ENCODE data around the gene COX7A2. TPM values are rescaled to one million over a fixed set of nuclear protein-coding genes. Genes with fewer than 3 reads are reported as not detected.

The COX7A2 gene
- total RNA-seq, 4 donors from 2014 or later: 166 to 413 (median 222) TPM

GRCh38 chr6:75275067-75275466, 31.5 kb upstream of the COX7A2 start:
- peaks cover 54 to 58% of the 10 kb centered on the region in 2 donors for H3K4me1 ChIP-seq
- no peak overlapping the region for H3K4me3 ChIP-seq
- no peaks in the 10 kb centered on the region for H3K27me3 ChIP-seq
- DNase-seq (no peak), ATAC-seq (no peak)
- in situ Hi-C loops (cut with MboI; ENCODE audit: low sequenced_read_pairs in 4 of 4) (no loop called here), intact Hi-C loops (cut with DNase I; ENCODE audit: low total_unique reads) (no loop called here)
- H3K9me3 ChIP-seq: no peaks in the 10 kb centered on the region
- no peaks in the 10 kb centered on the region for H3K36me3 ChIP-seq
- TF ChIP-seq POLR2A (IDR thresholded peaks at IDR 0.05) (no peak), CTCF (IDR thresholded peaks at IDR 0.05 in 4 of 5, conservative IDR thresholded peaks at IDR 0.05 in 1 of 5) (no peak)
- no peak overlapping the region for H3K27ac ChIP-seq

- Histone ChIP-seq H3K36me3 (no peaks in the 10 kb centered on the region), H3K9me3 (no peaks in the 10 kb centered on the region), H3K4me3 (no peak overlapping the region), H3K4me1 (peaks cover 34 to 45% of the 10 kb centered on the region in 2 donors), H3K27ac (no peak overlapping the region), H3K27me3 (no peaks in the 10 kb centered on the region)
- ATAC-seq: no peak
- DNase-seq: no peak
- intact Hi-C loops (cut with DNase I; ENCODE audit: low total_unique reads): no loop called here
- no peak for TF ChIP-seq POLR2A (IDR thresholded peaks at IDR 0.05)
- in situ Hi-C loops (cut with MboI; ENCODE audit: low sequenced_read_pairs in 4 of 4): no loop called here
These were observed 29.4 kb upstream of the COX7A2 start for GRCh38 chr6:75273009-75273408.

- Histone ChIP-seq H3K4me1 (peaks cover 34 to 47% of the 10 kb centered on the region in 2 donors), H3K27ac (peak overlapping the region in 1 of 4 donors; percentile 45), H3K27me3 (no peaks in the 10 kb centered on the region), H3K36me3 (no peaks in the 10 kb centered on the region), H3K4me3 (no peak overlapping the region), H3K9me3 (no peaks in the 10 kb centered on the region)
- intact Hi-C loops (cut with DNase I; ENCODE audit: low total_unique reads): no loop called here
- TF ChIP-seq POLR2A (IDR thresholded peaks at IDR 0.05): no peak
- TF ChIP-seq CTCF (IDR thresholded peaks at IDR 0.05 in 4 of 5, conservative IDR thresholded peaks at IDR 0.05 in 1 of 5): no peak
- ATAC-seq: no peak
- in situ Hi-C loops (cut with MboI; ENCODE audit: low sequenced_read_pairs in 4 of 4): no loop called here
- DNase-seq: no peak
These were observed 28.7 kb upstream of the COX7A2 start for GRCh38 chr6:75272145-75272840.

- no peak for DNase-seq
- Histone ChIP-seq H3K4me3 (no peak overlapping the region), H3K27ac (peak overlapping the region in 1 of 4 donors; percentile 3), H3K27me3 (no peaks in the 10 kb centered on the region), H3K36me3 (peaks cover 0 to 10% of the 10 kb centered on the region in 2 donors), H3K9me3 (no peaks in the 10 kb centered on the region), H3K4me1 (peaks cover 25 to 29% of the 10 kb centered on the region in 2 donors)
- no peak for TF ChIP-seq POLR2A (IDR thresholded peaks at IDR 0.05)
- no peak for TF ChIP-seq CTCF (IDR thresholded peaks at IDR 0.05 in 4 of 5, conservative IDR thresholded peaks at IDR 0.05 in 1 of 5)
- intact Hi-C loops (cut with DNase I; ENCODE audit: low total_unique reads): no loop called here
- ATAC-seq: no peak
- in situ Hi-C loops (cut with MboI; ENCODE audit: low sequenced_read_pairs in 4 of 4): loop anchor here (5.0 to 10.0 kb wide), 4 partner anchors 98 to 258 kb away; no protein-coding TSS in a partner anchor
These were observed 25.4 kb upstream of the COX7A2 start for GRCh38 chr6:75268988-75269354.

- ATAC-seq: no peak
- in situ Hi-C loops (cut with MboI; ENCODE audit: low sequenced_read_pairs in 4 of 4): loop anchor here (5.0 to 10.0 kb wide), 4 partner anchors 99 to 259 kb away; no protein-coding TSS in a partner anchor
These were observed 24.8 kb upstream of the COX7A2 start for GRCh38 chr6:75268121-75268987.

More at GRCh38 chr6:75268121-75268987, 24.8 kb upstream of the COX7A2 start:
- no peak overlapping the region for H3K4me3 ChIP-seq
- H3K9me3 ChIP-seq: no peaks in the 10 kb centered on the region
- TF ChIP-seq CTCF (IDR thresholded peaks at IDR 0.05 in 4 of 5, conservative IDR thresholded peaks at IDR 0.05 in 1 of 5) (no peak), POLR2A (IDR thresholded peaks at IDR 0.05) (no peak)
- intact Hi-C loops (cut with DNase I; ENCODE audit: low total_unique reads): no loop called here
- no peaks in the 10 kb centered on the region for H3K27me3 ChIP-seq
- H3K27ac ChIP-seq: peak overlapping the region in 1 of 4 donors; percentile 4
- peaks cover 0 to 16% of the 10 kb centered on the region in 2 donors for H3K36me3 ChIP-seq
- DNase-seq: no peak
- H3K4me1 ChIP-seq: peaks cover 21 to 24% of the 10 kb centered on the region in 2 donors

All from gastrocnemius medialis (tissue), 4 donors.